NCI-H2081 treated with DMSO at 0.1 percent for 48 hours (cell line): ENCODE data around the gene PLEKHM3.

Experiments used
- DNase-seq: peaks from one replicate; lab custom pipeline; 2025; lab: John Stamatoyannopoulos, UW

Gene PLEKHM3

GRCh38 chr2:207993151-207993763, 32.1 kb downstream of the PLEKHM3 start:
- DNase-seq, result no peak

- no peak for DNase-seq
Measured at GRCh38 chr2:207991944-207992343, 33.4 kb downstream of the PLEKHM3 start.

GRCh38 chr2:207990784-207991183, 34.5 kb downstream of the PLEKHM3 start:
- DNase-seq, result no peak

GRCh38 chr2:207988975-207989374, 36.4 kb downstream of the PLEKHM3 start:
- DNase-seq, result no peak

GRCh38 chr2:207987025-207987716, 38.2 kb downstream of the PLEKHM3 start:
- no peak for DNase-seq

- DNase-seq, result no peak
Measured at GRCh38 chr2:207984765-207985480, 40.4 kb downstream of the PLEKHM3 start.

- no peak for DNase-seq
Measured at GRCh38 chr2:207983641-207984042, 41.7 kb downstream of the PLEKHM3 start.

GRCh38 chr2:207978177-207978948, 47.0 kb downstream of the PLEKHM3 start:
- DNase-seq, result no peak

GRCh38 chr2:207975921-207976320, 49.4 kb downstream of the PLEKHM3 start:
- no peak for DNase-seq

- DNase-seq, result no peak
Measured at GRCh38 chr2:207974216-207974605, 51.1 kb downstream of the PLEKHM3 start.

GRCh38 chr2:207970826-207971180, 54.5 kb downstream of the PLEKHM3 start:
- DNase-seq, result no peak

GRCh38 chr2:207970147-207970825, 55.0 kb downstream of the PLEKHM3 start:
- peak; percentile 1 for DNase-seq

- DNase-seq, result no peak
Measured at GRCh38 chr2:207969249-207969648, 56.1 kb downstream of the PLEKHM3 start.

GRCh38 chr2:207967121-207967520, 58.2 kb downstream of the PLEKHM3 start:
- DNase-seq, result no peak

- no peak for DNase-seq
Measured at GRCh38 chr2:207960911-207961310, 64.4 kb downstream of the PLEKHM3 start.

GRCh38 chr2:207960090-207960489, 65.2 kb downstream of the PLEKHM3 start:
- no peak for DNase-seq

GRCh38 chr2:207956771-207957170, 68.6 kb downstream of the PLEKHM3 start:
- DNase-seq, result no peak

- no peak for DNase-seq
Measured at GRCh38 chr2:207955456-207955855, 69.9 kb downstream of the PLEKHM3 start.

GRCh38 chr2:207953354-207953753, 72.0 kb downstream of the PLEKHM3 start:
- DNase-seq, result no peak

GRCh38 chr2:207952564-207953345, 72.6 kb downstream of the PLEKHM3 start:
- DNase-seq, result no peak
